H9 (cell line): ENCODE data around the gene SPATA46. TPM values are rescaled to one million over a fixed set of nuclear protein-coding genes. Genes with fewer than 3 reads are reported as not detected.

Experiments used
- DNase-seq: peaks from one replicate; pipeline ENCODE4 v3.0.0-alpha.2; 2017
- H2AFZ ChIP-seq: one replicate; pipeline ENCODE4 v1.6.1; 2013; ENCODE audit warnings: mild to moderate bottlenecking, low read length, control low read depth, moderate library complexity
- H2AK5ac ChIP-seq: 2 replicates; pipeline ENCODE4 v1.6.1; 2013; ENCODE audit warnings: low read length, control low read depth, mixed read lengths; ENCODE audit not compliant: insufficient read length
- H2BK120ac ChIP-seq: one replicate; pipeline ENCODE4 v1.6.1; 2013; ENCODE audit warnings: low read depth, mild to moderate bottlenecking, low read length, control low read depth, inconsistent platforms; ENCODE audit not compliant: poor library complexity, severe bottlenecking
- H2BK12ac ChIP-seq: 2 replicates; pipeline ENCODE4 v1.6.1; 2013; ENCODE audit warnings: low read length, control low read depth, mixed read lengths, low read depth; ENCODE audit not compliant: insufficient read length
- H2BK15ac ChIP-seq: 2 replicates; pipeline ENCODE4 v1.6.1; 2013; ENCODE audit warnings: low read depth, low read length, control low read depth
- H2BK20ac ChIP-seq: one replicate; pipeline ENCODE4 v1.6.1; 2013; ENCODE audit warnings: low read depth, mild to moderate bottlenecking, low read length, control low read depth, inconsistent platforms; ENCODE audit not compliant: poor library complexity, severe bottlenecking
- H2BK5ac ChIP-seq: 2 replicates; pipeline ENCODE4 v1.6.1; 2013; ENCODE audit warnings: low read length, control low read depth, mixed read lengths; ENCODE audit not compliant: insufficient read length
- H3K14ac ChIP-seq: 2 replicates; pipeline ENCODE4 v1.6.1; 2013; ENCODE audit warnings: low read length, control low read depth; ENCODE audit not compliant: insufficient read depth
- H3K18ac ChIP-seq: 2 replicates; pipeline ENCODE4 v1.6.1; 2013; ENCODE audit warnings: low read depth, mild to moderate bottlenecking, mixed read lengths, low read length, control low read depth; ENCODE audit not compliant: insufficient read length
- H3K23ac ChIP-seq: 2 replicates; pipeline ENCODE4 v1.6.1; 2013; ENCODE audit warnings: low read length, control low read depth, mixed read lengths, low read depth; ENCODE audit not compliant: insufficient read length
- H3K23me2 ChIP-seq: 2 replicates; pipeline ENCODE4 v1.6.1; 2013; ENCODE audit warnings: low read depth, mild to moderate bottlenecking, mixed read lengths, low read length, control low read depth; ENCODE audit not compliant: insufficient read length, poor library complexity, severe bottlenecking
- H3K27ac ChIP-seq: 2 replicates; pipeline ENCODE4 v1.5.1; 2013; ENCODE audit warnings: low read length, control low read depth, mixed read lengths, low read depth; ENCODE audit not compliant: insufficient read length
- H3K27me3 ChIP-seq: 2 replicates; pipeline ENCODE4 v1.6.1; 2013; ENCODE audit warnings: low read length, control low read depth, inconsistent platforms; ENCODE audit not compliant: insufficient read depth
- H3K4ac ChIP-seq: 2 replicates; pipeline ENCODE4 v1.6.1; 2013; ENCODE audit warnings: low read depth, mild to moderate bottlenecking, control low read depth, inconsistent platforms, low read length, moderate library complexity
- H3K4me1 ChIP-seq: 2 replicates; pipeline ENCODE4 v1.6.1; 2013; ENCODE audit warnings: low read length, control low read depth, inconsistent platforms; ENCODE audit not compliant: insufficient read depth
- H3K4me2 ChIP-seq: 2 replicates; pipeline ENCODE4 v1.6.1; 2013; ENCODE audit warnings: low read length, control low read depth, mixed read lengths; ENCODE audit not compliant: insufficient read length, insufficient read depth
- H3K56ac ChIP-seq: 2 replicates; pipeline ENCODE4 v1.6.1; 2013; ENCODE audit warnings: low read depth, mild to moderate bottlenecking, mixed read lengths, low read length, control low read depth; ENCODE audit not compliant: insufficient read length
- H3K79me1 ChIP-seq: 2 replicates; pipeline ENCODE4 v1.6.1; 2013; ENCODE audit warnings: low read depth, mild to moderate bottlenecking, moderate library complexity, low read length, control low read depth, inconsistent platforms; ENCODE audit not compliant: insufficient read depth, poor library complexity, severe bottlenecking
- H3K79me2 ChIP-seq: 2 replicates; pipeline ENCODE4 v1.6.1; 2013; ENCODE audit warnings: low read length, control low read depth, inconsistent platforms; ENCODE audit not compliant: insufficient read depth
- H3K9ac ChIP-seq: 2 replicates; pipeline ENCODE4 v1.6.1; 2013; ENCODE audit warnings: low read length, control low read depth, mixed read lengths; ENCODE audit not compliant: insufficient read length; ENCODE audit errors: extremely low read depth
- H3K9me3 ChIP-seq: one replicate; pipeline ENCODE4 v1.6.1; 2013; ENCODE audit warnings: low read depth, low read length, inconsistent platforms; ENCODE audit not compliant: control insufficient read depth
- H3T11ph ChIP-seq: one replicate; pipeline ENCODE4 v1.6.1; 2013; ENCODE audit warnings: mild to moderate bottlenecking, low read length, control low read depth, inconsistent platforms
- H4K20me1 ChIP-seq: one replicate; pipeline ENCODE4 v1.6.1; 2013; ENCODE audit not compliant: control insufficient read depth, insufficient read length, insufficient read depth
- H4K5ac ChIP-seq: 2 replicates; pipeline ENCODE4 v1.6.1; 2013; ENCODE audit warnings: low read depth, mild to moderate bottlenecking, mixed read lengths, low read length, control low read depth; ENCODE audit not compliant: insufficient read length
- H4K8ac ChIP-seq: replicated peaks from 2 replicates; pipeline ENCODE4 v1.6.1; 2013; ENCODE audit warnings: low read length, control low read depth, mixed read lengths, low read depth; ENCODE audit not compliant: insufficient read length
- H4K91ac ChIP-seq: 2 replicates; pipeline ENCODE4 v1.6.1; 2013; ENCODE audit warnings: low read depth, mild to moderate bottlenecking, moderate library complexity, mixed read lengths, low read length, control low read depth; ENCODE audit not compliant: insufficient read length
- H3K27ac Mint-ChIP-seq, 3 experiments: 2 replicates in 2 of 3; 3 replicates in 1 of 3; pipeline ENCODE4 v1.8.0; 2020 to 2021; ENCODE audit warnings: mixed read lengths in 3 of 3, mild to moderate bottlenecking in 1 of 3, moderate library complexity in 1 of 3
- H3K27me3 Mint-ChIP-seq: 2 replicates; pipeline ENCODE4 v1.8.0; 2021; ENCODE audit warnings: low read depth, mild to moderate bottlenecking, moderate library complexity, mixed read lengths
- H3K36me3 Mint-ChIP-seq, 3 experiments: 2 replicates in 2 of 3; 3 replicates in 1 of 3; pipeline ENCODE4 v1.8.0; 2020 to 2021; ENCODE audit warnings: low read depth in 3 of 3, mixed read lengths in 3 of 3; ENCODE audit not compliant: insufficient read depth in 1 of 3
- H3K4me1 Mint-ChIP-seq, 2 experiments: 2 replicates each; pipeline ENCODE4 v1.8.0; 2020; ENCODE audit warnings: mixed read lengths in 2 of 2
- H3K4me3 Mint-ChIP-seq, 2 experiments: 2 replicates in 1 of 2; 3 replicates in 1 of 2; pipeline ENCODE4 v1.8.0; 2020 to 2021; ENCODE audit warnings: mild to moderate bottlenecking in 2 of 2, mixed read lengths in 2 of 2, moderate library complexity in 1 of 2
- H3K9me3 Mint-ChIP-seq, 2 experiments: 2 replicates in 1 of 2; 3 replicates in 1 of 2; pipeline ENCODE4 v1.8.0; 2020; ENCODE audit warnings: mild to moderate bottlenecking in 2 of 2, mixed read lengths in 2 of 2, moderate library complexity in 1 of 2
- WGBS: extraction: QIAGEN DNeasy Blood & Tissue Kit; methylation state at CpG from one replicate; pipeline ENCODE4 v1.1.7; 2013; ENCODE audit warnings: missing lambda C conversion rate, low lambda C conversion rate, mixed read lengths; ENCODE audit not compliant: insufficient read length; ENCODE audit errors: extremely low coverage; 5-methylcytosine and 5-hydroxymethylcytosine counted together
- microRNA-seq: library from miRNA; unstranded; fragments of <30 nt; microRNA quantifications from one replicate; pipeline ENCODE4, GENCODE V29; 2020; ENCODE audit warnings: borderline microRNAs expressed
- total RNA-seq: library from RNA; stranded (reverse); gene quantifications from 2 replicates; pipeline ENCODE4 v1.2.1, GENCODE V29; 2021
- TF ChIP-seq, protein P1 (sequence below): fragments of 200-600 bp; sonication (generic); conservative IDR thresholded peaks from 3 replicates; pipeline ENCODE4 v1.8.0; 2021; ENCODE audit warnings: antibody characterized with exemption, mild to moderate bottlenecking

The SPATA46 gene
- total RNA-seq, 1 experiment from 2014 or later, result not detected

DNA sequence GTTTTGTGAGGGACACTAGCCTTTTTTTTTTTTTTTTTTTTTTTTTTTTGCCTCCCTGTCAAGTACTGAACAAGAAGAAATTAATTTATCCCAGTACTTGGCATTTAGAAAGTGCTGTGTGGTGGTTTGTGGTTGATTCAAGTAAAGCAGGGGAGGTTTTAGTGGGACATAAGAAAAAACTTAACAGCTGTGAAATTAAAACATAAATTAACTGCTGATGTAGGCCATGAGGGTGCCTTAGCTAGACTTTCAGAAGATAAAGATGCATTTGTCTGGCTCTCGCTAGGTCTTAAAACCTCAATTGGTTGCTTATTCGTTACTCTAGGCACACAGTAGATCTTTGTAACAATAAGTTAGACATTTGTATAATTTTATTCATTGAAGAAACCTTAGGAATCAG lies 52.3 kb downstream of the SPATA46 start:
- no peaks in the 10 kb centered on the region for H3K27me3 Mint-ChIP-seq
- Histone ChIP-seq H3K9ac (no peak overlapping the region), H2AFZ (no peak overlapping the region), H3K23ac (no peak overlapping the region), H2BK15ac (no peak overlapping the region), H3K56ac (no peak overlapping the region), H4K91ac (no peak overlapping the region), H4K5ac (no peak overlapping the region), H4K20me1 (no peaks in the 10 kb centered on the region), H2BK20ac (no peak overlapping the region), H3K79me2 (no peaks in the 10 kb centered on the region), H2BK5ac (no peak overlapping the region), H2AK5ac (no peak overlapping the region), H3K14ac (no peak overlapping the region), H3K4me2 (no peak overlapping the region), H3K27me3 (no peaks in the 10 kb centered on the region), H3K23me2 (no peaks in the 10 kb centered on the region), H3K9me3 (no peaks in the 10 kb centered on the region), H3K4ac (no peak overlapping the region), H3K18ac (no peak overlapping the region), H3K79me1 (no peaks in the 10 kb centered on the region), H3K27ac (no peak overlapping the region), H2BK120ac (no peak overlapping the region), H2BK12ac (no peak overlapping the region), H3T11ph (no peak overlapping the region), H4K8ac (no peak overlapping the region), H3K4me1 (no peaks in the 10 kb centered on the region)
- H3K4me3 Mint-ChIP-seq, result no peak overlapping the region
- H3K4me1 Mint-ChIP-seq, result no peaks in the 10 kb centered on the region
- DNase-seq, result no peak
- peaks cover 0 to 4% (median 0%) of the 10 kb centered on the region in 3 experiments; a peak in 2 of 7 replicates for H3K36me3 Mint-ChIP-seq
- no peak overlapping the region for H3K27ac Mint-ChIP-seq
- WGBS, result no CpG with 5 or more reads among the region's 2 CpGs
- TF ChIP-seq, protein P1, sequence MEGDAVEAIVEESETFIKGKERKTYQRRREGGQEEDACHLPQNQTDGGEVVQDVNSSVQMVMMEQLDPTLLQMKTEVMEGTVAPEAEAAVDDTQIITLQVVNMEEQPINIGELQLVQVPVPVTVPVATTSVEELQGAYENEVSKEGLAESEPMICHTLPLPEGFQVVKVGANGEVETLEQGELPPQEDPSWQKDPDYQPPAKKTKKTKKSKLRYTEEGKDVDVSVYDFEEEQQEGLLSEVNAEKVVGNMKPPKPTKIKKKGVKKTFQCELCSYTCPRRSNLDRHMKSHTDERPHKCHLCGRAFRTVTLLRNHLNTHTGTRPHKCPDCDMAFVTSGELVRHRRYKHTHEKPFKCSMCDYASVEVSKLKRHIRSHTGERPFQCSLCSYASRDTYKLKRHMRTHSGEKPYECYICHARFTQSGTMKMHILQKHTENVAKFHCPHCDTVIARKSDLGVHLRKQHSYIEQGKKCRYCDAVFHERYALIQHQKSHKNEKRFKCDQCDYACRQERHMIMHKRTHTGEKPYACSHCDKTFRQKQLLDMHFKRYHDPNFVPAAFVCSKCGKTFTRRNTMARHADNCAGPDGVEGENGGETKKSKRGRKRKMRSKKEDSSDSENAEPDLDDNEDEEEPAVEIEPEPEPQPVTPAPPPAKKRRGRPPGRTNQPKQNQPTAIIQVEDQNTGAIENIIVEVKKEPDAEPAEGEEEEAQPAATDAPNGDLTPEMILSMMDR, result no peak
- no peaks in the 10 kb centered on the region for H3K9me3 Mint-ChIP-seq

Small RNA genes within 50 kb of the gene (microRNA-seq; reads per million reads assigned to microRNA genes)
- gene MIR556, result 7.4 reads per million, percentile 42 among the genes with 10 or more reads in this experiment

Other genes with a start within 250 kb of the SPATA46 start
- gene C1orf226, start 4.9 kb upstream of the SPATA46 start, total RNA-seq, result 11.5 and 11.6 TPM in 2 replicates
- gene SH2D1B, start 35.3 kb upstream of the SPATA46 start, total RNA-seq, result not detected in 2 replicates
- 15.0 and 15.8 TPM in 2 replicates for gene UHMK1, start 121.0 kb upstream of the SPATA46 start, total RNA-seq
- gene UAP1, start 184.9 kb upstream of the SPATA46 start, total RNA-seq, result 25.8 and 26.9 TPM in 2 replicates